CD4-positive, alpha-beta T cell (primary cell): ENCODE data around the gene HNRNPA1L2. TPM values are rescaled to one million over a fixed set of nuclear protein-coding genes. Genes with fewer than 3 reads are reported as not detected.
"Not testable (repeated sequence)": the region's sequence is repeated elsewhere in the genome, so short reads cannot be mapped to it uniquely, and the experiment has no call there.

ENCODE experiments used
- ATAC-seq: fragments of 200-7000 bp; cut with Tn5 transposase; one replicate; pipeline ENCODE4 v1.10.0; 2022; ENCODE audit warnings: mild to moderate bottlenecking; ENCODE audit not compliant: poor library complexity
- CTCF ChIA-PET: fragments of 350-600 bp; sonication (Branson Sonifier 250); formaldehyde crosslinking; loops from one replicate; lab custom pipeline; 2021; ENCODE audit warnings: antibody characterized with exemption, inconsistent platforms; lab: Charles Lee
- POLR2A ChIA-PET: fragments of 350-600 bp; sonication (Branson Sonifier 250); formaldehyde crosslinking; loops from one replicate; lab custom pipeline; 2021; ENCODE audit warnings: antibody characterized with exemption, inconsistent platforms; lab: Charles Lee
- DNase-seq, 14 experiments: peaks; one replicate each; pipeline ENCODE4 v3.0.0-alpha.2; 2013 to 2020; ENCODE audit warnings: mixed read lengths in 2 of 14
- H3K27ac ChIP-seq, 2 donors: one replicate each; pipeline versions ENCODE4 v1.5.1 to v1.7.0; 2013; ENCODE audit warnings: low read length in 2 of 2, low read depth in 1 of 2, mild to moderate bottlenecking in 1 of 2
- H3K27me3 ChIP-seq, 2 experiments: 1 replicate in 1 of 2; 2 replicates in 1 of 2; pipeline versions ENCODE4 v1.6.1 to v1.7.0; 2013; ENCODE audit warnings: low read length in 2 of 2, control low read depth in 1 of 2, mild to moderate bottlenecking in 1 of 2, moderate library complexity in 1 of 2; ENCODE audit not compliant: insufficient read depth in 2 of 2, control insufficient read depth in 1 of 2
- H3K36me3 ChIP-seq: one replicate; pipeline ENCODE4 v1.6.1; 2013; ENCODE audit warnings: low read length, control low read depth; ENCODE audit not compliant: insufficient read depth
- H3K4me1 ChIP-seq: one replicate; pipeline ENCODE4 v1.6.1; 2013; ENCODE audit warnings: low read length, control low read depth; ENCODE audit not compliant: insufficient read depth
- H3K4me3 ChIP-seq: one replicate; pipeline ENCODE4 v1.5.1; 2013; ENCODE audit warnings: mild to moderate bottlenecking, low read length, moderate library complexity
- H3K9me3 ChIP-seq, 2 experiments: 1 replicate in 1 of 2; 2 replicates in 1 of 2; pipeline versions ENCODE4 v1.6.1 to v1.7.0; 2013; ENCODE audit warnings: low read length in 2 of 2, mild to moderate bottlenecking in 2 of 2, control low read depth in 1 of 2, moderate library complexity in 1 of 2; ENCODE audit not compliant: control insufficient read depth in 1 of 2, insufficient read depth in 1 of 2
- H3K27ac Mint-ChIP-seq: one replicate; pipeline ENCODE4 v1.8.0; 2020; ENCODE audit warnings: mixed read lengths
- H3K27me3 Mint-ChIP-seq: one replicate; pipeline ENCODE4 v1.8.0; 2021; ENCODE audit warnings: mixed read lengths
- H3K36me3 Mint-ChIP-seq: one replicate; pipeline ENCODE4 v1.8.0; 2021; ENCODE audit warnings: low read depth, mixed read lengths
- H3K4me1 Mint-ChIP-seq: one replicate; pipeline ENCODE4 v1.8.0; 2021; ENCODE audit warnings: low read depth, mixed read lengths
- H3K4me3 Mint-ChIP-seq: one replicate; pipeline ENCODE4 v1.8.0; 2020; ENCODE audit warnings: mild to moderate bottlenecking, mixed read lengths
- H3K9me3 Mint-ChIP-seq: one replicate; pipeline ENCODE4 v1.8.0; 2020; ENCODE audit warnings: mixed read lengths
- CTCF ChIP-seq: fragments of 200-600 bp; IDR thresholded peaks from one replicate; pipeline ENCODE4 v1.8.0; 2022; ENCODE audit warnings: antibody characterized with exemption, mild to moderate bottlenecking
- intact Hi-C, 2 experiments: fragments of 100-400 bp; cut with DNase I in 1 of 2; cut with micrococcal nuclease in 1 of 2; formaldehyde crosslinking; loops; one replicate each; pipeline versions ENCODE4 v1.15.1 to v1.9.0; 2023 to 2025; cut with DNase I, micrococcal nuclease
- polyA plus RNA-seq, 2 donors: library from polyadenylated mRNA; unstranded; fragments of 120-200 nt; gene quantifications; one replicate each; pipeline ENCODE4 v1.2.1, GENCODE V29; 2013
- total RNA-seq, 174 experiments: library from RNA in 2 of 174; stranded (reverse) in 2 of 174; gene quantifications; one replicate each; pipeline ENCODE4 v1.2.3 and lab custom pipeline; 2021 to 2026

The HNRNPA1L2 gene
- total RNA-seq (10 to 100 TPM; 15.5 to 17.1 TPM), total RNA-seq (lab: John Stamatoyannopoulos, UW) (0 reads per million in 172 experiments)
- polyA plus RNA-seq (2013, experiment 1 of 2), result 18.2 TPM
- polyA plus RNA-seq (2013, experiment 2 of 2), result 24.5 TPM

GRCh38 chr13:52642131-52642530 lies at the start of gene HNRNPA1L2:
TSS of gene HNRNPA1L2 (plus strand) at chr13:52642431. CDS start at chr13:52642493, 62 bp downstream.
- no peak within 1 kb of the TSS for H3K4me3 ChIP-seq
- no peaks in the 10 kb centered on the region for H3K9me3 Mint-ChIP-seq
- H3K4me1 ChIP-seq, result no peaks in the 10 kb centered on the region
- DNase-seq (no peak), ATAC-seq (no peak)
- H3K27ac ChIP-seq, result no peak within 1 kb of the TSS
- H3K4me1 Mint-ChIP-seq, result no peaks in the 10 kb centered on the region
- H3K36me3 ChIP-seq, result peaks cover 32% of the 10 kb centered on the region
- ChIA-PET POLR2A (interaction anchor here (1.2 kb wide), 1 partner anchor 11 kb away, joined by 4 read pairs; the partner anchor contains the start of gene SUGT1), CTCF (no interaction called here)
- H3K4me3 Mint-ChIP-seq, result no peak within 1 kb of the TSS
- peaks cover 84% of the 10 kb centered on the region for H3K36me3 Mint-ChIP-seq
- no peaks in the 10 kb centered on the region for H3K27me3 Mint-ChIP-seq
- no peak within 1 kb of the TSS for H3K27ac Mint-ChIP-seq
- TF ChIP-seq CTCF, result no peak
- H3K27me3 ChIP-seq, result no peaks in the 10 kb centered on the region
- intact Hi-C loops, result no loop called here
- no peaks in the 10 kb centered on the region for H3K9me3 ChIP-seq

- H3K27me3 Mint-ChIP-seq, result peaks cover 82% of the 10 kb centered on the region
Observed at GRCh38 chr13:52593175-52593574, 49.1 kb upstream of the HNRNPA1L2 start.

GRCh38 chr13:52593812-52594211 lies 48.4 kb upstream of the HNRNPA1L2 start:
- CTCF ChIA-PET, H3K9me3 Mint-ChIP-seq, H3K36me3 Mint-ChIP-seq, H3K27ac ChIP-seq, intact Hi-C loops, POLR2A ChIA-PET, H3K27ac Mint-ChIP-seq, H3K4me1 Mint-ChIP-seq, ATAC-seq, H3K4me3 Mint-ChIP-seq, H3K4me3 ChIP-seq, H3K9me3 ChIP-seq, DNase-seq, H3K4me1 ChIP-seq, H3K36me3 ChIP-seq: not testable (repeated sequence)
- peaks cover 7 to 12% of the 10 kb centered on the region in 2 experiments for H3K27me3 ChIP-seq
- peaks cover 86% of the 10 kb centered on the region for H3K27me3 Mint-ChIP-seq

More at GRCh38 chr13:52593175-52593574, 49.1 kb upstream of the HNRNPA1L2 start:
- H3K36me3 ChIP-seq, H3K4me1 Mint-ChIP-seq, DNase-seq, POLR2A ChIA-PET, H3K9me3 Mint-ChIP-seq, CTCF ChIA-PET, H3K9me3 ChIP-seq, H3K27ac Mint-ChIP-seq, H3K4me1 ChIP-seq, intact Hi-C loops, H3K4me3 ChIP-seq, H3K36me3 Mint-ChIP-seq, ATAC-seq, H3K4me3 Mint-ChIP-seq, H3K27me3 ChIP-seq, H3K27ac ChIP-seq: not testable (repeated sequence)

GRCh38 chr13:52594295-52594694 lies 47.9 kb upstream of the HNRNPA1L2 start:
- peaks cover 88% of the 10 kb centered on the region for H3K27me3 Mint-ChIP-seq
- H3K4me1 ChIP-seq, H3K36me3 Mint-ChIP-seq, H3K36me3 ChIP-seq, H3K9me3 Mint-ChIP-seq, DNase-seq, H3K27ac ChIP-seq, H3K4me1 Mint-ChIP-seq, H3K27ac Mint-ChIP-seq, POLR2A ChIA-PET, H3K4me3 Mint-ChIP-seq, H3K9me3 ChIP-seq, ATAC-seq, CTCF ChIA-PET, H3K4me3 ChIP-seq, intact Hi-C loops: not testable (repeated sequence)
- H3K27me3 ChIP-seq, result peaks cover 12 to 17% of the 10 kb centered on the region in 2 experiments
